Activated T-cell treated with anti-CD3 and anti-CD28 coated beads, Interleukin-2, amount 50 U/mL, for 24 hours (primary cell): ENCODE results near the gene TTC22.
A peak's percentile ranks its signal among the peaks of the same experiment; 100 is the strongest.

Experiments used
- DNase-seq: peaks from one replicate; pipeline ENCODE4 v3.0.0-alpha.2; 2020
- H3K27ac Mint-ChIP-seq: 2 replicates; pipeline ENCODE4 v1.8.0; 2020; ENCODE audit warnings: mild to moderate bottlenecking, mixed read lengths
- H3K27me3 Mint-ChIP-seq: 2 replicates; pipeline ENCODE4 v1.8.0; 2020; ENCODE audit warnings: mixed read lengths
- H3K36me3 Mint-ChIP-seq: 2 replicates; pipeline ENCODE4 v1.8.0; 2020; ENCODE audit warnings: low read depth, mixed read lengths
- H3K4me1 Mint-ChIP-seq: 2 replicates; pipeline ENCODE4 v1.8.0; 2020; ENCODE audit warnings: low read depth, mixed read lengths
- H3K4me3 Mint-ChIP-seq: 2 replicates; pipeline ENCODE4 v1.8.0; 2020; ENCODE audit warnings: mild to moderate bottlenecking, moderate library complexity, mixed read lengths
- H3K9me3 Mint-ChIP-seq: 2 replicates; pipeline ENCODE4 v1.8.0; 2020; ENCODE audit warnings: mixed read lengths

The TTC22 gene

DNA sequence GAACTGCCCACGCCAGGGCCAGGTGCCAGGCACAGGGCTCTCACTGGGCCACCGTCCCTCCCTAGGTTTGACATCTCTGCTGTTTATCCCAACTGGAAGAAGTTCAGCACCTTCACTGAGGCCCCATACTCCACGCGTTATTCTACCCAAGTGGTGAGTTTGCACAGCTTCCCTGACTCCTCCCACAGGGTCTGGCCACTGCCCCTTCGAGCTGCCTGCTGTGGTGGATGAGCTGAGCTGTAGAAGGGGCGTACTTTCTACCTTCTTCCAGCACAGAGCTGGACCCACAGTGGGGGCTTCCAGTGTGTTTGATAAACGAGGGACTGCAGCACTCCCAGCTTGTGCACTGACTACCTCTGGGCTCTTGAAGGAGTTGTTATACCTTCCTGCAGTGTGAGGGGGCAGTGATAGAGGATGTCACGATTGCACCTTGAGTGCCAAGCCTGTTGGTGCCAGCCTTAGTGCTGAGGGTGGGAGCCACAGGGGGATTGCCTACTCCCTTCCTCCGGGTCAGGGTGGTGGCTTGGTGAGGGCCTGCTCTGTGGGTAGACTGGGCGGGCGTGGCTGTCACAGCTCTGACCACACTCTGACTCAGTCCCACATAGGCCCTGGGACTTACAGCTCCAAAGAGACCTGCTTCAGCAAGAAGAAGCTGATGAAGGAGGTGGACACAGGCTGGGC, 5.9 kb upstream of the TTC22 start:
- Mint-ChIP-seq H3K36me3 (no peaks in the 10 kb centered on the region), H3K9me3 (no peaks in the 10 kb centered on the region), H3K27me3 (no peaks in the 10 kb centered on the region), H3K4me1 (peaks cover 33% of the 10 kb centered on the region), H3K4me3 (no peak overlapping the region), H3K27ac (no peak overlapping the region)
- peak; percentile 42 for DNase-seq

- Mint-ChIP-seq H3K27ac (no peak overlapping the region), H3K4me3 (no peak overlapping the region), H3K4me1 (peaks cover 42% of the 10 kb centered on the region), H3K9me3 (no peaks in the 10 kb centered on the region), H3K27me3 (no peaks in the 10 kb centered on the region), H3K36me3 (no peaks in the 10 kb centered on the region)
- no peak for DNase-seq
Measured at GRCh38 chr1:54805981-54806381, 4.9 kb upstream of the TTC22 start.

DNA sequence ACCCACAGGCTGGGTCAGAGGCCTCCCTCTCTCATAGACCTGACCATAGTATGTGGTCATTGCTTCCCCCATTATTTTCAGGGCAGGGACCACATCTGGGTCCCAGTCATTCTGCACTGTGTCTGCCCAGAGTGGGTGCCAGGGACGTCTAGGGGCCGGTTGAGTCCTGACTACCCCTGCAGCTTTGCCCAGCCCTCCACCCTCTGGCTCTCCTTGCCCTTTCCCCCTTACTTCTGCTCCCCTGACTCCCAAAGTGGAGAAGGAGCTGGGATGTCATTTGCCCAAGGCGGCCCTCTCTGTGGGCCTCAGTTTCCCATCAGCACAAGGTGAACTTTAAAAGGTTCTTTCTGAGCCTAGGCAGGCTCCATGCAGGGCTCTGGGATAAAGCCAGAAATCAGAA, 4.3 kb upstream of the TTC22 start:
- H3K4me3 Mint-ChIP-seq: no peak overlapping the region
- no peaks in the 10 kb centered on the region for H3K36me3 Mint-ChIP-seq
- no peaks in the 10 kb centered on the region for H3K27me3 Mint-ChIP-seq
- H3K9me3 Mint-ChIP-seq: no peaks in the 10 kb centered on the region
- H3K4me1 Mint-ChIP-seq: peaks cover 42% of the 10 kb centered on the region
- H3K27ac Mint-ChIP-seq: no peak overlapping the region
- no peak for DNase-seq

- DNase-seq: peak; percentile 39
- peaks cover 49% of the 10 kb centered on the region for H3K4me1 Mint-ChIP-seq
- H3K9me3 Mint-ChIP-seq: no peaks in the 10 kb centered on the region
- no peak overlapping the region for H3K4me3 Mint-ChIP-seq
- peak overlapping the region; percentile 78 for H3K27ac Mint-ChIP-seq
- no peaks in the 10 kb centered on the region for H3K36me3 Mint-ChIP-seq
- H3K27me3 Mint-ChIP-seq: no peaks in the 10 kb centered on the region
Measured at GRCh38 chr1:54804471-54805132, 3.5 kb upstream of the TTC22 start.

DNA sequence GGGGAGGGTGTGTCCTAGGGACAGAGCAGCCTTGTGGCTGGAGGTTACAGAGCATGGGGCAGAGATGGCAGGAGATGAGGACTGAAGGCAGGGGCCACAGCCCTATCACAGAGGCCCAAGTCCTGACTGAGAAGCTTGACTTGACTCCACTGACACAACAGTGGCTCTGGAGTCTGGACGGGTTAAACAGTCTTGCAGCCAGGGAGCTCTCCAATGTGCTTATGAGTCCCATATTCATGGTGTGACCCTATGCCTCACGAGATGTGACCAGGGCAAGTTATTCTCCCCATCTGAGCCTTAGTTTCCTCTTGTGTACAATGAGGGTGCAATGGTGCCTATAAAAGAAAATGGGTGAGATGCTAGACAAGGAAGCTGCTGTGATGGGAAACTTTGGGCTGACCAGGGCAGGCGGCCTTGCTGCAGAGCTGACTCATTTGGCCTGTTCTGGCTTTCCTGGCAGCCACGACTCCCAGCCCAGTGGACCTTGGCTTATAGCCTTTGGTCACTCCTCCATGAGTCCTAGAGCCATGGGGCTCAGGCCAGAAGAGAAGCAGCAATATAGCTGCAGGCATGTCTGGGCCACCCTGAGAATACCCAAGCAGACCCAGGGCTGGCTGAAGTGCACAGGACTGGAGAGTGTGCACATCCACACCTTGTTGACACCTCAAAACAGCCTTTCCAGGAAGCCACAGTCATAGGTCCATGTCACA, 2.8 kb upstream of the TTC22 start:
- no peaks in the 10 kb centered on the region for H3K27me3 Mint-ChIP-seq
- H3K36me3 Mint-ChIP-seq: no peaks in the 10 kb centered on the region
- peaks cover 56% of the 10 kb centered on the region for H3K4me1 Mint-ChIP-seq
- peak overlapping the region; percentile 78 for H3K27ac Mint-ChIP-seq
- no peaks in the 10 kb centered on the region for H3K9me3 Mint-ChIP-seq
- peak; percentile 15 for DNase-seq
- no peak overlapping the region for H3K4me3 Mint-ChIP-seq

GRCh38 chr1:54800041-54800898, 853 bp downstream of the TTC22 start:
- H3K4me3 Mint-ChIP-seq: peak overlapping the region; percentile 84
- peak overlapping the region; percentile 94 for H3K27ac Mint-ChIP-seq
- H3K9me3 Mint-ChIP-seq: no peaks in the 10 kb centered on the region
- H3K36me3 Mint-ChIP-seq: peaks cover 7% of the 10 kb centered on the region
- peak; percentile 33 for DNase-seq
- H3K27me3 Mint-ChIP-seq: no peaks in the 10 kb centered on the region
- H3K4me1 Mint-ChIP-seq: peaks cover 61% of the 10 kb centered on the region

- Mint-ChIP-seq H3K27me3 (no peaks in the 10 kb centered on the region), H3K4me3 (peak overlapping the region; percentile 69), H3K9me3 (no peaks in the 10 kb centered on the region), H3K36me3 (peaks cover 8% of the 10 kb centered on the region), H3K4me1 (peaks cover 58% of the 10 kb centered on the region), H3K27ac (peak overlapping the region; percentile 94)
- DNase-seq: peak; percentile 61
Measured at GRCh38 chr1:54798769-54799641, 2.1 kb downstream of the TTC22 start.

GRCh38 chr1:54798206-54798605, 2.9 kb downstream of the TTC22 start:
- H3K9me3 Mint-ChIP-seq: no peaks in the 10 kb centered on the region
- DNase-seq: no peak
- peak overlapping the region; percentile 94 for H3K27ac Mint-ChIP-seq
- peaks cover 53% of the 10 kb centered on the region for H3K4me1 Mint-ChIP-seq
- H3K36me3 Mint-ChIP-seq: peaks cover 10% of the 10 kb centered on the region
- no peaks in the 10 kb centered on the region for H3K27me3 Mint-ChIP-seq
- peak overlapping the region; percentile 12 for H3K4me3 Mint-ChIP-seq

DNA sequence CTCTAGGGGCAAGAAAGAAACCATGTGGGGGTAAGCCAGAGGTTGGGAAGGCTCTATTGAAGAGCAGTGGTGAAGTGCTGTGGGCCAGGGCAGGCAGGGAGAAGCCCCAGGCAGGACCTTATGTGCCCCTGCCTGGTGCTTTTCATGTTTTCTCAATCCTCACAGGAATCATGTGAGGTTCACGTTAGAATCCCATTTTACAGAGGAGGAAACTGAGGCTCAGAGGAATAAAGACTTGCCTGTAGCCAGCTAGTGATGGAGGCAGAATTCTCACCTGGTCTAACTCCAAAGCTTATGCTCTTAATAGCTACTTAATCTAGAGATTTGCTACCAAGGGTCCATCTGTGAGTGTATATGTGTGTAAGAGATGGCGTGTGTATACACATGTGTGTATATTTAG, 4.2 kb downstream of the TTC22 start:
- DNase-seq: no peak
- no peak overlapping the region for H3K4me3 Mint-ChIP-seq
- H3K4me1 Mint-ChIP-seq: peaks cover 50% of the 10 kb centered on the region
- H3K27ac Mint-ChIP-seq: no peak overlapping the region
- no peaks in the 10 kb centered on the region for H3K27me3 Mint-ChIP-seq
- H3K36me3 Mint-ChIP-seq: peaks cover 17% of the 10 kb centered on the region
- H3K9me3 Mint-ChIP-seq: peaks cover 2% of the 10 kb centered on the region

DNA sequence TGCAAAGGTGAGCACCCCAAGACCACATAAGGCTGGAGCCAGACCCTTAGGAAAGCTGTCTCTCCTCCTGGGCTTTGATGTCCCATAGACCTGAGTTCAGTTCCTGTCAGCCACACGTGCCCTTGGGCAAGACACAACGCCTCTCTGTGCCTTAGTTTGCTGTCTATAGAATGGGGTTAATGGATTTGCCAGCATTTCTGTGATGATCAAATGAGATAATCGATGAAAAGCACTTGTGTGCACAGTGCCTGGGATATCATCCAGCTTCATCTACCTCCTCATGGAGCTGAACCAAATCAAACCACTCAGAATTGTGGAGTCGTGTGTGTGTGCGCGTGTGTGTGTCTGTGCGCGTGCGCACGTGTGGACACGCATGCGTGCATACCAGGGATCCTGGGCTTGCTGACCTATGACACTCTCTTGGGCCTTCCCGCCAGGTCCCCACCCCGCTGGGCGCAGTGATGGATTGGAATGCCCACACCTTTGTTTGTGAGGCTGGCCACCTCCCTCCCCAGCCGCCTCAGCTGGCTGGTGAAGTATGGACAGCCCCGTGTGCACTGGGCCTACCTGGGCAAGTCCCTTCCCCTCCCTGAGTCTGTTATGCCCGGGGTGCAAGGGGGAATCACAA, 5.2 kb downstream of the TTC22 start:
- peak overlapping the region; percentile 16 for H3K27ac Mint-ChIP-seq
- H3K9me3 Mint-ChIP-seq: peaks cover 2% of the 10 kb centered on the region
- H3K27me3 Mint-ChIP-seq: no peaks in the 10 kb centered on the region
- H3K4me3 Mint-ChIP-seq: no peak overlapping the region
- peaks cover 26% of the 10 kb centered on the region for H3K36me3 Mint-ChIP-seq
- peaks cover 43% of the 10 kb centered on the region for H3K4me1 Mint-ChIP-seq
- DNase-seq: no peak

DNA sequence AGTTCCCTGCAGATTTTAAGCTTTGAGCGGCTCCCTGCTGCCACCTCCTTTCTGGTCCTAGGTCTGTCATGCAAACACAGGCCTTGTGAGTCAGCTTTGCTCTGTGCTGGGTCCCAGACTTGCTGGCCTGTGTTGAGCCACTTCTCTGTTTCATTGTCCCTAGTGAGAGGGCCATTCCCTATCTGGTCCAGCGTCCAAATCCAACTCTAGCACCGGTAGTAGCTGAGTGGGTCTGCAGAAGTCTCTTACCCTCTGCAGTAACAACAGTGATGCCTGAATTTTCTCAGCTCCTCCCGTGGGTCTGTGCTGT, 5.8 kb downstream of the TTC22 start:
- no peak for DNase-seq
- Mint-ChIP-seq H3K27ac (peak overlapping the region; percentile 47), H3K27me3 (no peaks in the 10 kb centered on the region), H3K9me3 (peaks cover 2% of the 10 kb centered on the region), H3K4me3 (no peak overlapping the region), H3K36me3 (peaks cover 27% of the 10 kb centered on the region), H3K4me1 (peaks cover 42% of the 10 kb centered on the region)

DNA sequence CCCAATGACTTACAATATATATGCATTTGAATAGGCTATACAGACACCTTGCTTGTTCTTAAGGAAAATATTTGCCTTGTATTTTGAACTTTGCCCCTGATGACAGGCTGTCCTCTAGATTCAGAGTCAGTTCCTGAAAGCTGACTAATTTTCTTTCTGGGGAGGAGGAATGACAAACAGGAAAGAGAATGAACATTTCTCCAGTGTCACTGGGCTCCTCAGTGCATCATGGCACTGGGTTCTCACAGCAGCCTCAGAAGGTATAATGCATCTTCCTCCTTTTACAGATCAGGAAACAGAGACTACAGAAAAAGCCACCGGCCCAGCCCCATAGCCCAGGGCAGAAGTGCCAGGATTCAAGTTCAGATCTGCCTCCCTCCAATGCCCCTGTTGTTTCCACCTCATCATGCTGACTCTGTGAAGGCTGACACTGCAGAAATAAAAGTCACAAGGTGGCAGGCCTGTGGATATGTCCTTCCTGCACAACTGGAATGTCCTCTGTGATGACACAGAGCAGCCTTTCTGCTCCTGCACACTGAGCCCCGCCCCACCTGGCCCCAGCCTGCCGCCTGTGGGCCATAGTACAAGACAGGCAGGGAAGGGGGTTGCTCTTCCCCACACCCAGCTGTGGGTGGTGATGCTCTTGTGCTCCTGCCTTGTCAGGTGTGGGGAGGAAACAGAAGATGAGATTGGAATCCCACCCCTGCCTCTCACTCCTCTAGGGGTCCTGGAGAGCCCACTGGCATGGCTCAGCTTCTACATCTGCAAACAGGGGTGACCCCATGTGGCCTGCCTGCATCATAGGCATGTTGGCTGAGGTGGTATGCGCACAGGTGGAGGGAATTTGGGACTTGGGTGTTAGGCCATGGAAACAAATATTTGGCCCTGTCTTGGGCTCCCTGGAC, 6.4 kb downstream of the TTC22 start:
- peaks cover 36% of the 10 kb centered on the region for H3K4me1 Mint-ChIP-seq

More for the DNA sequence above, 6.4 kb downstream of the TTC22 start:
- Mint-ChIP-seq H3K9me3 (peaks cover 2% of the 10 kb centered on the region), H3K36me3 (peaks cover 28% of the 10 kb centered on the region), H3K4me3 (no peak overlapping the region), H3K27me3 (no peaks in the 10 kb centered on the region), H3K27ac (peak overlapping the region; percentile 68)
- DNase-seq: no peak
